GM21447 (cell line): ENCODE measurements around the gene COMMD9.

Experiments
- ATAC-seq: cut with Tn5 transposase; IDR thresholded peaks from one replicate; pipeline ENCODE4 v1.9.1; 2021; ENCODE audit not compliant: unreplicated experiment

The COMMD9 gene

GRCh38 chr11:36258730-36259360 is 30.4 kb downstream of the COMMD9 start:
- ATAC-seq = no peak

DNA sequence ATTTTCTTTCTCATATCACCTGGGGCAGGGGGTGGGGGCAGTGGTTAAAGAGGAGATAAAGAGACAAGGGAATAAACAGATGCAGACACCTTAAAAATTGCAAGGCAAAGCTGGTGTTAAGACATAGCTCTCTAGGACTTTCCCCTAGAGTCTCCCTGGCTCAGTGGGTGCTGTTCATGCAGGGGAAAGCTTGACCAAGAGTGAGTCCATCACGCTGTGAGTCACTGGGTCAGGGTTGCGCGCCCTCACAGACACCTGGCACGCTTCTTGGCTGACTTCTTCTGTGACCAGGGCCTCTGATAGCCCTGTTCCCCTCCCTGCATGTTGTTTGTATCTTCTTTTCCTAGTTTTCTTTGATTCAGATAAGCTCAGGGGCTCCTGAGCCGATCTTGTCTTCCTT is 31.9 kb downstream of the COMMD9 start:
- no peak for ATAC-seq

DNA sequence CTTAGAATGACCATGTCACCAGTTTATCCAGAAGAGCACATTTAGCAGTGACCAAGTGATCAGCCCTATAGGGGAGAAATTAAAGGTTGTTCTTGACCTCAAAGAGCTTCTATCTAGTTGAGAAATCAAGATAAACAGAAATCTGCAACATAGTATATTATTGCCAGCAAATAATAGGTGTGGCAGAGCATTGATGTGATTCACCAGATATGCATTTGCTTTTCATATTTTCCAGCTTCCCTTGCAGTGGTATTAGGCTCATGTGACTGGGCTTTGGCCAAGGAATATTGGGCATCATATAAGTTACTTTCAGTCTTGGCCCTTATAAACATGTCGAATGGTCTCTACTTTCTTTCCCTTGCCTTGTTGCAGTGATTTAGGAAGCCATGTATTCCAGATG is 34.5 kb downstream of the COMMD9 start:
- ATAC-seq = no peak

- ATAC-seq = no peak
Measured at GRCh38 chr11:36253238-36253637, 36.0 kb downstream of the COMMD9 start.

GRCh38 chr11:36251823-36252222 is 37.4 kb downstream of the COMMD9 start:
- ATAC-seq = no peak

- no peak for ATAC-seq
Measured at GRCh38 chr11:36249246-36249645, 40.0 kb downstream of the COMMD9 start.

DNA sequence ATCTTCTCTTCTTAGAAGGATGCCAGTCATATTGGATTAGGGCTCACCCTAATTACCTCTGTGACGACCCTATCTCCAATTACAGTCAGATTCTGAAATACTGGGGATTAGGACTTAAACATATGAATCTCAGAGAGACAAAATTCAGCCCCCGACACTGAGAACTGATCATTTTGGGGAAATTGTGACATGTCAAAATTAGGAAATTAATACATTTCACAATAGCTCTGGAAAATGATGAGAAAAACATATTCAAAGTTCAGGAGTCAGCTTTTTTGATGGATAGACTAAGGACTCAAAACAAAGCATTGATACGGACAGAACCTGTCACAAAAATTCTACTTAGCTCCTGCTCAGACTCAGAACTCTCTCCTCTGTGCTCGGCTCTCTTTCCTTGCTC is 40.8 kb downstream of the COMMD9 start:
- ATAC-seq = no peak

DNA sequence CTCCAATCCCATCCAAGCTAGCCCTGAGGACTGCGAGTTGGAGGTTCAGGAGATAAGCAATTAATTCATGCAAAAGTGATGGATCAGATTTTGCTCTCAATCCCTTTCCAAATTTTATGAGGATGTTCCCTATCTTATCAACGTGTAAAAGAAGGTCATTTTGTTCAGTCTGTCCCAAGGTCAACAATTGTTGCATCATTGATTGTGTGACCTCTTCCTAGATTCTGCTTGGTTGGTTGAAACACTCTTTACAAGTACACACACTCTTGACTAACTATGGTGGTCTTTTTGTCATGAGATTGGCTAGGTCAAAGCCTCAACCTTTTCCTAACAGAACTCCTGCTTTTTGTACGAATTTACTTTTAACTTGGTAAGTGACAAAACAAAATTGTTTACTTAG is 41.7 kb downstream of the COMMD9 start:
- no peak for ATAC-seq

DNA sequence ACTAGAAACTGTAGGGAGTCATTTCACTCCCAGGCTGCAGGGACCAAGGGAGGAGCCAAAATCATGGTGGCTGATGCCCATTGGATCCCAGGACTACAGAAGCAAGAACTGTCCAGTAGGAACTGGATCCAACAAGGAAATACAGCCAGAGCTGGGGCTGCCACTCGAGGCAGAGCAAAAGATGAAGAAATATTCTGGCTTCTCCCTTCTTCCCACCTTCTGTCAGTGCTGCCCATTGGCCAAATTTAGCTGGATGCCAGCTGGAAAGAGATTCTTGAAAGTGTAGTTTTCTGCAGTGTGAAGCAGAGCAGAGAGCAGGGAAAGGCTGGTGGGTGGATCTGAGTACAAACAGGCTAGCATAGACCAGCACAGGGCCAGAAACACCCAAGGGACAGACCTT is 45.6 kb downstream of the COMMD9 start:
- no peak for ATAC-seq

DNA sequence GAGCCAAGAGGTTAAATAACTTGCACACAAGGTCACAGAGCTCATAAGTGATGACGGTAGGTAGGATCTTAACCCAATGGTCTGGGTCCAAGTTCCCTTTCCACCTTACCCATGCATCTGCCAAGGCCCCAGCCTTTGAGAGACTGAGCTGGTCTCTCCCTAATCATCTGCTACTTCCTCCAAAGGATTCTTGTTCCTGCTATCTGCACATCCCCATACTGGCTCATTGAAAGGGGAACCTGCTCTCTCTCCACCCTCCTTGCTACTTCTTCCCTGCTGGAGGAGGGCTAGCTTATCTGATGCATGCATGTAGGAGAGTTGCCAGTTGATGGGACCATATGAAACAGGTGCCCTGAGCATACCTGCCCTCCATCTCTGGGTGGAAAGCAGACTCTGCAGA is 47.7 kb downstream of the COMMD9 start:
- no peak for ATAC-seq

DNA sequence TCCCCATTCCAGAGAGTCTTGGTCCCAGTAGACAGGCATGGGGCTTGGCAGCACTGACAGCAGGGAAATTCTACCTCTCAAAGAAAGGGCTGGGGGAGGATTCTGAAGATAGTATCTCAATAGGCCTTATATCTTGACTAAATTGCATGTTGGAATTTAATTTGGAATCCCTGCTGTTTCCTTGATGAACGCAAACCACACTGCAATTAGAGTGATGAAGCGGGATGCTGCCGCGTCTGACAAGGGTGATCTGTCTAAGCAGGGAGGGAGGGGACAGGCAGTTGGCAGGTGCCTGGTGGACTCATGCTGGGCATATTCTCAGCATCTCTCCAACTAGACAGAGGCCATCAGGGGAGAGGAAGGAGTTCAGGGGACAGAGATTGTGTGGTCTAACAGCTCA is 48.4 kb downstream of the COMMD9 start:
- no peak for ATAC-seq

GRCh38 chr11:36240173-36240572 is 49.1 kb downstream of the COMMD9 start:
- no peak for ATAC-seq

DNA sequence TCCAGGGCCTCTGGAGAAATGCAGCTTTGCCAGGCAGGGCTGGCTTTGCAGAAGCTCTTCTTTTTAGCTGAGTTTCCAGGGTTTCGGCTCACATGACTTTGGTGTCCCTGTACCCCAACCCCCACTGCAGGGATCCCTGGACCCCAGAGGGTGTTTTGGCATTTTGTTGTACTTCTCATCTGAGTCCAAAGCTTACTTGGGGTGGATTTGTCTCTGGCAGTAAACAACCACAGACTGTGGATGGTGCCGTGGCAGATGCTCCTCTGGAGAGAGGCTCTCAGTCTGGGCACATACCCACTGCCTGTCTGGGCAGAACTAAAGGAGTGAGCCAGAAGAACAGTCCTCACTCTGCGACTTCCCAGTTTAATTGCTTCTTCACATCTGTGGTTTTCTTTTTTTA is 49.6 kb downstream of the COMMD9 start:
- ATAC-seq = no peak

DNA sequence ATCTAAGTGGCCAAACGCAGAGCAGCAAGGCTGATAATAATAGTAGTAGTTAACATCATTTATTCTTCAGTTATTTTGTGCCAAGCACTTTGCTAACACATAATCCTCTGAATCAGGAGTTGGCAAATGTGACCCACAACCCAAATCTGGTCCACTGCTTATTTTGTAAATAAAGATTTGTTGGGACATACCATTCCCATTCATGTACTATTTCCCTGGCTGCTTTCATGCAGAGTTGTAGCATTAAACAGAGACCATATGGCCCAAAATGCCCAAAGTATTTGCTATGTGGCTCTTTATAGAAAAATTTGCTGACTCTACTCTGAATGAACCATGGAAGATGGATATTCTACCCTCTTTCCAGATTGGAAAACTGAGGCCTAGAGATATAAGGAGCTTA is 50.3 kb downstream of the COMMD9 start:
- ATAC-seq = no peak

- no peak for ATAC-seq
Measured at GRCh38 chr11:36238036-36238631, 51.1 kb downstream of the COMMD9 start.

- no peak for ATAC-seq
Measured at GRCh38 chr11:36237391-36237790, 51.8 kb downstream of the COMMD9 start.

GRCh38 chr11:36235750-36236149 is 53.5 kb downstream of the COMMD9 start:
- ATAC-seq = no peak

DNA sequence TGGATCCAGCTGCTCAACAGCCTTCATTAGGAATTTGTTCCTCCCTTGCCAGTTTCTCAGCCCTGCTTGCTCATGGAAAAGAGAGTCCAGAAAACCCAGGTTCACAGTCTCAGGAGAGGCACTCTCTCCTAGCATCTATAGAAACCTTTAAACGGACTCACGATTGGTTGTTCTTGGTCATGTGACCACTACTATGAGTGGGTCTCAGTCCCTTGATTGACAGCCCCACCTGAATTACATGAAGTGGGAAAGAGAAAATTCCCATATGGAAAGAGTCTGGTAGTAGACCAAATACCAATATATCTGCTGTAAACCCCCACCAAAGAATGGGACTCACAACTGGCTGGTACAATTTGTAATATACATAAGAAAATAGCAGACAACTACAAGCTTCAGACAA is 54.4 kb downstream of the COMMD9 start:
- no peak for ATAC-seq

DNA sequence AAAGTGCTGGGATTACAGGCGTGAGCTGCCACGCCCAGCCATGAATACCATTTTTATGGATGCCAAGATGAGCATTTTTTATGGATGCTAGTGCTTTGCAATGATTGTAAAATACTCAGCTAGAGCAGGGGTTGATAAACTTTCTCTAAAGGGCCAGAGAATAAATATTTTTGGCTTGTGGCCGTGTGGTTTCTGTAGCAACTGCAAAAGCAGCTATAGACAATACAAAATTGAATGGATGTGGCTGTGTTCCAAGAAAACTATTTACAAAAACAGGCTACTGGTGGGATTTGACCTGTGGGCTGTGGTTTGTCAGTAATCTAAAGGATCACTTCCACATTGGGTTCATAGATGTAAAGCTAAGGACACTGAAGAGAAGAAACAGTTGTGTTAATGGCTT is 56.0 kb downstream of the COMMD9 start:
- ATAC-seq = no peak

- no peak for ATAC-seq
Measured at GRCh38 chr11:36230779-36231699, 58.2 kb downstream of the COMMD9 start.

GRCh38 chr11:36229091-36229705 is 60.0 kb downstream of the COMMD9 start:
- ATAC-seq = no peak

- ATAC-seq = no peak
Measured at GRCh38 chr11:36228689-36229088, 60.5 kb downstream of the COMMD9 start.
